GM19395 (cell line): Measurements from ENCODE around the gene SRMS.
"Not testable (repeated sequence)": the region's sequence is repeated elsewhere in the genome, so short reads cannot be mapped to it uniquely, and the experiment has no call there.

Experiments used
- ATAC-seq: cut with Tn5 transposase; IDR thresholded peaks from one replicate; pipeline ENCODE4 v1.9.1; 2021; ENCODE audit warnings: mild to moderate bottlenecking, moderate library complexity; ENCODE audit not compliant: unreplicated experiment

SRMS gene

DNA sequence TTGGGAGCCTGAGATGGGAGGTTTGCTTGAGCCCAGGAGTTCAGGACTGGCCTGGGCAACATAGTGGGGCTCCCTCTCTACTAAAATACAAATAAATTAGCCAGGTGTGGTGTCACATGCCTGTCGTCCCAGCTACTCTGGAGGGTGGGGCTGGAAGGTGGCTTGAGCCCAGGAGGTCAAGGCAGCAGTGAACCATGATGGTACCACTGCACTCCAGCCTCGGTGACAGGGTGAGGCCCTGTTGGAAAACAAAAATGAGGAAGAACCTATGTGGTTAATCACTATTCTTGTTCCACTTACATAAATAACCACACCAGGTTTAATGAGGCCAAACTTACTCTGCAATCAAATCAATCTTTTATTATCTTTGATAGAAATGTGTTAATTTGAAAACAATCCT, 21.6 kb downstream of the SRMS start:
- no peak for ATAC-seq

DNA sequence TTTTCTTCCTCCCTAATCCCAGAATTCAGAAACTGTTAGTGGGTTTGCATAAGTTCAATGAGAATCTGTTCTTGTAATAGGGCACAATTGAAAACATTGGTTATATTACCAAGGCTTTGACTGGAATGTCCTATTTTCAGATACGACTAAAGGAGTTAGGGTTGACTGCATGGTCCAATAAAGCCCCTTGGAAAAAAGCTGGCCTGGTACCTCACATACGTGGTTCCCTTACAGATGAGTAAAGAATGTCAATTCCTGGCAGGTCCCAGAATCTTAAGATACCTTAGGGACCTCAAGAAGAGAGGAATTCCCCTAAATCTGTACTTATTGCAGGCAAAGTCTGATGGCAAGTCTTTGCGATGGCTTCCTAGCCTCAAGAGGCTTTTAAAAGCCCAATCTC, 22.4 kb downstream of the SRMS start:
- ATAC-seq, result no peak

- ATAC-seq, result no peak
Measured at GRCh38 chr20:63522981-63523611, 24.5 kb downstream of the SRMS start.

DNA sequence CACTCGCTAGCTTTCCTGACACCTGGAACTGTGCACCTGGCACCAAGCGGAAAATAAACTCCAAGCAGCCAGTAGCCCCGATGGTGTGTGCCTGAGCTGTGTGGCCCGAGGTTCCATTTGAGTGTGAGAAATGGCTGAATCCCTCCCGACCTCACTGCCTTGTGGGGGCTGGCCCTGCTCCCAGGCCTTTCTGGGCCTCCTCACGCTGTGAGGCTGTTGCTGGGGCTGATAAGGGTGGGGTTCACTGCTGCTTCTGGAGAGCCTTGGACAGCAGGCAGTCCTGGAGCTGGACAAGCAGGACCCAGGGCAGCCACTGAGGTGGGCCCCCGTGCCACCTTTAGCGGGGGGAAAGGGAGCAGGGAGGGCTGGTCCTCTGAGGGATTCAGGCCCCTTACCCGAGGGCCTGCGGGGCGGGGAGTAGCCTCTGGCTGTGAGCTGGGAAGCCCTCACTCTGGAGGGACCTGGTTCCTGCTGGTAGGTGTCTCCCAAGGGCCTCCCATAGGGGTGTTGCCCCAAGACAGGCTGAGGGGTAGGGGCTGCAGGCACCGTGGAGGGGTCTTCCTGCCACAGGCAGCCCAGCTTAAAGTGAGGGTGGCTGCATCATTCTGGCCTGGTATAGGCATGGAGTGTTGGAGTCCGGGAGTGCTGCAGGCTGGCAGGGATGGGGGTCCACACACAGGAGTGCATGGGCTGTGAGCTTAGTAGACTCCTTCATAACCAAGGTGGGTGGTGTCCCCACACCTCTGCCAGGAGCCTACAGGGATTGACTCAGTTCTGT, 25.3 kb downstream of the SRMS start:
- ATAC-seq, result no peak

DNA sequence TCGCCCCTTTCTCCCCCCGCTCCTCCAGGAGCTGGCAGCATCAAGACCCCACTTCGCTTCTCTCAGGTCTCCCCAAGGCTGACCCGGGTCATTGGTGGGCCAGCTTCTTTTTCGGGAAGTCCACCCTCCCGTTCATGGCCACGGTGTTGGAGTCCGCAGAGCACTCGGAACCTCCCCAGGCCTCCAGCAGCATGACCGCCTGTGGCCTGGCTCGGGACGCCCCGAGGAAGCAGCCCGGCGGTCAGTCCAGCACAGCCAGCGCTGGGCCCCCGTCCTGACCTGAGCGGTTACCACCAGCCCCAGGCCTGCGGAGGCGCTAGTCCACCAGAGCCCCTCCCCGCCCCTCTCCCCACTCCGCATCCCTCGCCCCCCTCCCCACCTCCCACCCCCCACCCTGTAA, 25.9 kb downstream of the SRMS start:
- no peak for ATAC-seq

- ATAC-seq, result peak; percentile 54
Measured at GRCh38 chr20:63520934-63521601, 26.5 kb downstream of the SRMS start.

DNA sequence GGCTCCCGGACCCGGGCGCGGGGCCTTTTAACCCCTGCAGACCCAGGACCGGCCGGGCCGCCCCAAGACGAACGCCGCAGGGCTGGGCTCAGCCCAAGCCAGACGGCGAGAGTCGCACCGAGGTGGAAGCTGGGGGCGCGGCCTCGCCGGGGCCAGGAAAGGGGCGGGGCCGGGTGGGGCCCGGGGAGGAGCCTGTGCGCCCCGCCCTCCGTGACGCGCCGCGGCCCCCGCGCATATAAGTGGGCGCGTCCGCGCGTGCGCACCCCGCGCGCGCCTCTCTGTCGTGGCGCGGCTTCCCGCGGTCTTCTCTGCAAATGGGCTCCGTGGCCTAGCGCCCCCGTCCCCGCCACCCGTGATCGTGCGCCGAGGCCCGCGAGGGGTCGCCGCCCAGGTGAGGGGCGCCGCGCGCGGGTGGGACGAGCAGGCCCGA, 27.0 kb downstream of the SRMS start, which contains the start of gene PPDPF:
PPDPF (plus strand) TSS at position 262 of the 430 bp plus-strand sequence. CDS start 544 bp downstream, outside the sequence.
- peak; percentile 76 for ATAC-seq

DNA sequence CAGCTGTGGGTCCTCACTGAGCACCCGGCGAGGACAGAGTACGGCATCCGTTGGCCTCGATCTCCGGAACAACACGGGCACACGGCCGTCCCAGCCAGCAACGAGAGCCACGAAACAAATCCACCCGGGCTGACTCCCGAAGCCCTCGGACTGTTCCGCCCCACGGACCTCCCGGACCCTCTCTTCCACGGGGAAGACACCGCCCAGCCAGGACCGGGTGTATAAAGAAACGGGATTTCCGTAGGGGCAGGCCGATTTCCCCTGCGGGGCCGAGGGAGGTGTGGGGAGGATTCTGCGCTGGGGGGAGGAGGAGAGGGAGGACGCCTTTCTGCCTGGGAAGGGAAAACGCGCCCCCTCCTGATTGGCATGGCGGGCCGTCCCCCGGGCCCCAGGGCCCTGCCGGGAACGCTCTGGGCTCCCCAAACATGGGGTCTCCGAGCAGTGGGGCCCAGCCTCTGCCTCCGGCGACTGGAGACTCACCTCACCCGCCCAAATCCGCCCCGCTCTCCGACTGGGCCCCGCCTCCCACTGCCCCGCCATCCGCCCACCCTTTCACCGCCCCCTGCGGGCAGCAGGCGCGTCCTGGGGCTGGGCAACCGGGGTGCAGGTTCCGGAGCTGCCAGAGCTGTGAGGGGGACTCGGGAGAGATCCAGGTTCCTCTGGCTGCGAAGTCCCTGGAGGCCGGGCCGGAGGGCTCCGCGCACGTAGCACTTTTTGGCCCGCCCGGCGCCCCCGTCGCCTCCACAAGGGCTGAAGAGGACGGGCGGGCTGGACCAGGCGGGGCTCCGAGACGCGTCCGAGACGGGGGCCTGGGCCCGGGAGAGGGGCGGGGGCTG, 27.7 kb downstream of the SRMS start:
- peak; percentile 49 for ATAC-seq

GRCh38 chr20:63518946-63519667, 28.4 kb downstream of the SRMS start:
- no peak for ATAC-seq

- no peak for ATAC-seq
Measured at GRCh38 chr20:63518351-63518861, 29.1 kb downstream of the SRMS start.

GRCh38 chr20:63517376-63518309, 29.9 kb downstream of the SRMS start:
- ATAC-seq, result no peak

- not testable (repeated sequence) for ATAC-seq
Measured at GRCh38 chr20:63514520-63514919, 33.0 kb downstream of the SRMS start.

- ATAC-seq, result no peak
Measured at GRCh38 chr20:63513207-63513606, 34.3 kb downstream of the SRMS start.

DNA sequence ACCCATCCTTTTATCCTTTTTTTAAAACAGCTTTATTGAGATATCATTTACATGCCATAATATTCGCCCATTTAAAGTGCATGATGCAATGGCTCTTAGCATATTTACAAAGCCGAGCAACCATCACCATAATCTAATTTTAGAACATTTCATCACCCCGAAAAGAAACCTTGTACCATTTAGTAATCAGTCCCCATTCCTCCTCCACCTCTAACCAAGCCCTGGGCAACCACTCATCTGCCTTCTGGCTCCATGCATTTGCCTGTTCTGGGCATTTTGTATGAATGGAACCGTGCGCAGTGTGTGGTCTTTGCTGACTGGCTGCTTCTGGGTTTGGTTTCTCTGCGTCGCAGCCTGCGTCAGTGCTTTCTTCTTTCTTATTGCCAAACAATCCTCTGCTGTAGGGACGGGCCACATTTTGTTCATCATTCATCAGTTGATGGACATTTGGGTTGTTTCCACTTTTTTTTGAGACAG, 38.4 kb downstream of the SRMS start:
- ATAC-seq, result no peak

GRCh38 chr20:63508072-63508768, 39.3 kb downstream of the SRMS start:
- ATAC-seq, result no peak

- no peak for ATAC-seq
Measured at GRCh38 chr20:63507083-63507743, 40.3 kb downstream of the SRMS start.

- ATAC-seq, result no peak
Measured at GRCh38 chr20:63505723-63506122, 41.8 kb downstream of the SRMS start.

GRCh38 chr20:63505281-63505680, 42.3 kb downstream of the SRMS start:
- no peak for ATAC-seq
